Measurements from ENCODE around the gene SPATA2. TPM values are rescaled to one million over a fixed set of nuclear protein-coding genes. Genes with fewer than 3 reads are reported as not detected.

SPATA2 gene
- total RNA-seq, 4 donors from 2014 or later = 2.7 to 7.2 (median 4.9) TPM

DNA sequence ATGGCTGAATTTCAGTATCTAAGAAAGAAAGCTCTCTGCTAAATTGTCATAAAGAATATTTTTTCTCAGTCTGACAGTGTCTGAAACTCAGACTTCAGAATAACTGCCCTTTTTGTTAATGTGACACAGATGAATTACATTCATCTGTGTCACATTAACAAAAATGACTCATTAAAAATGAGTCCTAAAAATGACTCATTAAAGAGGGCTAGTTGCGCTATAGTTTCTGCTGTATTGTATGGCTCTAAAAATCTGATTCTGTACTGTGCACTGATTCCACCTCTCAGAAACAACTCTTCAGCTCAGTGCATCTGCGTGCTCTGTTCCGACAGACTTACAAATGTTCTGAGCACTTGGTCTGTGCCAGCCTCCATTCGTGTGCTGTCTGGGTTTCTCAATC is 35.8 kb upstream of the SPATA2 start:
- H3K36me3 ChIP-seq = peaks cover 0 to 98% of the 10 kb centered on the region in 2 donors
- no peaks in the 10 kb centered on the region for H3K4me1 ChIP-seq
- no peaks in the 10 kb centered on the region for H3K9me3 ChIP-seq
- no peaks in the 10 kb centered on the region for H3K27me3 ChIP-seq
- no peak overlapping the region for H3K4me3 ChIP-seq
- WGBS, 2 donors (ENCODE audit: low coverage in 1 of 2) = 68 to 74% methylated on average over 3 to 4 of the region's 4 CpGs
- no peak for TF ChIP-seq POLR2A (IDR thresholded peaks at IDR 0.05)
- no peak for ATAC-seq
- H3K27ac ChIP-seq = no peak overlapping the region

DNA sequence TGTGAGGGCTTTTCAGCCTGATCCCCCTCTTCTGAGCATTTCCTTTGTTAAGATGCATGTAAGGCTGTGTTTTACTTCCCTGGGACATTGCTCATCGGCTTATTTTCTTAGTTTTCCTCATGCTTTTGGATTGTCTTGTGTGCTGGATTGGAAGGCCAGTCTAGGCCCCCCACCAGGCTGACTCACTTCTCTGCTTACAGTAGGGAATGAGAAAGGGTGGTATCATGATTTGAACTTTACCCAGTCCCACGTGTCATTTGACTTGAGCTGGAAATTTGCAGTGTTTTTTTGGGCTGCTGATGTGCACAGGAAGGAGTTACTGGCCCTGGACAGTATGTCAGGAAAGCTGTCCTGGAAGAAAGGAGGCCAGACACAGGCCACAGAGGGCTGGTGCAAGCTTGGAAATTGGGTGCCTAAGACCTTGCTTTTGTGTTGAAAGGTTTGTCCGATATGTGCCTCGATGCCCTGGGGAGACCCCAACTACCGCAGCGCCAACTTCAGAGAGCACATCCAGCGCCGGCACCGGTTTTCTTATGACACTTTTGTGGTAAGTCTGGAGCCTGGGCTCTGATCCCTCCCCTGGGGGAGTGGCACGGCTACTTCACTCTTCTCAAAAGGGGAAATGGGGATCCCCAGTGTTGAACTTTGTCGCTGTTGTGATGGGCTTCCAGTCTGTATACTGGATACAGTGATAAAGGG is 33.6 kb upstream of the SPATA2 start:
- Histone ChIP-seq H3K27me3 (no peaks in the 10 kb centered on the region), H3K36me3 (peaks cover 0 to 98% of the 10 kb centered on the region in 2 donors), H3K9me3 (no peaks in the 10 kb centered on the region), H3K27ac (no peak overlapping the region), H3K4me1 (peaks cover 0 to 12% (median 0%) of the 10 kb centered on the region in 3 donors), H3K4me3 (no peak overlapping the region)
- no peak for ATAC-seq
- TF ChIP-seq, protein P1, sequence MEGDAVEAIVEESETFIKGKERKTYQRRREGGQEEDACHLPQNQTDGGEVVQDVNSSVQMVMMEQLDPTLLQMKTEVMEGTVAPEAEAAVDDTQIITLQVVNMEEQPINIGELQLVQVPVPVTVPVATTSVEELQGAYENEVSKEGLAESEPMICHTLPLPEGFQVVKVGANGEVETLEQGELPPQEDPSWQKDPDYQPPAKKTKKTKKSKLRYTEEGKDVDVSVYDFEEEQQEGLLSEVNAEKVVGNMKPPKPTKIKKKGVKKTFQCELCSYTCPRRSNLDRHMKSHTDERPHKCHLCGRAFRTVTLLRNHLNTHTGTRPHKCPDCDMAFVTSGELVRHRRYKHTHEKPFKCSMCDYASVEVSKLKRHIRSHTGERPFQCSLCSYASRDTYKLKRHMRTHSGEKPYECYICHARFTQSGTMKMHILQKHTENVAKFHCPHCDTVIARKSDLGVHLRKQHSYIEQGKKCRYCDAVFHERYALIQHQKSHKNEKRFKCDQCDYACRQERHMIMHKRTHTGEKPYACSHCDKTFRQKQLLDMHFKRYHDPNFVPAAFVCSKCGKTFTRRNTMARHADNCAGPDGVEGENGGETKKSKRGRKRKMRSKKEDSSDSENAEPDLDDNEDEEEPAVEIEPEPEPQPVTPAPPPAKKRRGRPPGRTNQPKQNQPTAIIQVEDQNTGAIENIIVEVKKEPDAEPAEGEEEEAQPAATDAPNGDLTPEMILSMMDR (IDR thresholded peaks at IDR 0.05) = no peak
- TF ChIP-seq POLR2AphosphoS5 (IDR thresholded peaks at IDR 0.05) (no peak), POLR2A (IDR thresholded peaks at IDR 0.05) (no peak), EP300 (IDR thresholded peaks at IDR 0.05) (no peak)
- WGBS, 2 donors (ENCODE audit: low coverage in 1 of 2) = 73 to 86% methylated on average over 2 to 9 of the region's 11 CpGs

DNA sequence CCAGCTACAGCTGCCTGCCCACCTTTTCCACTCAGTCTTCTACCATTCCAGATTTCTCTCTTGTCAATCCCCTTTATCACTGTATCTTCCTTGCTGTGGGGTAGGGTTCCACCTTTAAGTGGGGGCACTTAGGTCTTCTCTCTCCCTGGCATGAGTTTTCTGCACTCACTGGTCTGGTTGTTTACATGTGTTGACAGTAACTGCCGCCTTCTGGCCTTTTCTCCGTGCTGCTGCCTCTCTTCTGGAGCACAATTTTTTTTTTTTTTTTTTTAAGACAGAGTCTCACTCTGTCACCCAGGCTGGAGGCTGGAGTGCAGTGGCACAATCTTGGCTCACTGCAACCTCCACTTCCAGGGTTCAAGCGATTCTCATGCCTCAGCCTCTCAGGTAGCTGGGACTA is 32.8 kb upstream of the SPATA2 start:
- 61% methylated on average over 3 of the region's 3 CpGs; no CpG with 5 or more reads in 1 of the 2 donors for WGBS, 2 donors (ENCODE audit: low coverage in 1 of 2)

DNA sequence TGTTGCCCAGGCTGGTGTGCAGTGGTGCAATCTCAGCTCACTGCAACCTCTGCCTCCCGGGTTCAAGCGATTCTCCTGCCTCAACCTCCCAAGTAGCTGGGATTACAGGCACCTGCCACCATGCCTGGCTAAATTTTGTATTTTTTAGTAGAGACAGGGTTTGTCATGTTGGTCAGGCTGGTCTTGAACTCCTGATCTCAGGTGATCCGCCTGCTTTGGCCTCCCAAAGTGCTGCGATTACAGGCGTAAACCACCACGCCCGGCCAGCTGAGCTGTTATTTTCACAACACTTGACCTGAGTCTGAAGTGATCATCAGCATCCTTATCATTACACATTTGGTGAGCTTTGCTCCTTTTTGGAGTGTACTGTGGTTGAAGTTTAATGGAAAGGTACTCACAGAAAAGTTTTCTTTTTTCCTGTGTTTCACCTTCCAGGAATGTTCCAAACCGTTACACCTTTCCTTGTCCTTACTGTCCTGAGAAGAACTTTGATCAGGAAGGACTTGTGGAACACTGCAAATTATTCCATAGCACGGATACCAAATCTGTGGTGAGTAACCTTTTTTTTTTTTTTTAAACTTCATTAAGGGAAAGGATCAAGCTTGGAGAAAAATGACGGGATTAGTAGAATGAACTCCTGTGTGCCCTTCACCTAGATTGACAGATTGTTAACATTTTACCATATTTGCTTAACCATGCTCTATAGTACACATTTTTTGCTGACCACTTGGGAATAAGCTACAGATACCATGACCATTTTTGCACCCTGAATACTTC is 30.6 kb upstream of the SPATA2 start:
- TF ChIP-seq EP300 (IDR thresholded peaks at IDR 0.05) = no peak
- no peak for ATAC-seq
- 95 to 100% methylated on average over 5 to 9 of the region's 10 CpGs for WGBS, 2 donors (ENCODE audit: low coverage in 1 of 2)
- Histone ChIP-seq H3K4me1 (peaks cover 0 to 35% (median 4%) of the 10 kb centered on the region in 3 donors), H3K9me3 (no peaks in the 10 kb centered on the region), H3K36me3 (peaks cover 0 to 98% of the 10 kb centered on the region in 2 donors), H3K27me3 (no peaks in the 10 kb centered on the region), H3K27ac (no peak overlapping the region), H3K4me3 (no peak overlapping the region)

More for the DNA sequence above, 32.8 kb upstream of the SPATA2 start:
- Histone ChIP-seq H3K27ac (no peak overlapping the region), H3K36me3 (peaks cover 0 to 98% of the 10 kb centered on the region in 2 donors), H3K4me1 (peaks cover 0 to 16% (median 0%) of the 10 kb centered on the region in 3 donors), H3K27me3 (no peaks in the 10 kb centered on the region), H3K9me3 (no peaks in the 10 kb centered on the region), H3K4me3 (no peak overlapping the region)
- ATAC-seq = no peak
- TF ChIP-seq EP300 (IDR thresholded peaks at IDR 0.05) (no peak), POLR2A (IDR thresholded peaks at IDR 0.05) (no peak), POLR2AphosphoS5 (IDR thresholded peaks at IDR 0.05) (no peak)
- TF ChIP-seq, protein P1 (IDR thresholded peaks at IDR 0.05) = no peak

DNA sequence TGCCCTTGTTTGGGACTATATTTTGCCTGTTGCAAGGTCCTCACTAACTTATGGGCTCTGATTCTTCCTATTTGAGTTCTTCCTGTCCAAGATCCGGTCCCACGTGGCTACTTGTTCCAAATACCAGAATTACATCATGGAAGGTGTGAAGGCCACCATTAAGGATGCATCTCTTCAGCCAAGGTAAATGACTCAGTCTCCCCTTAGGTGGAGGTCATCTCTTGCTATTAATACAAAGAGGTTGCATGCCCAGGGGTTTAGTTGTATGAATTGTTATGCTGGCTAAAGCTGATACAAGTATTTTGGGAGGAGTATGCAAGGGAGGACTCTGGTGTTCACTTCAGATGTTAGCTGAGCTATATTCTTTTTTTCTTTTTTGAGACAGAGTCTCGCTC is 30.0 kb upstream of the SPATA2 start:
- peaks cover 0 to 39% (median 4%) of the 10 kb centered on the region in 3 donors for H3K4me1 ChIP-seq
- no peak overlapping the region for H3K4me3 ChIP-seq
- no peak overlapping the region for H3K27ac ChIP-seq
- no peaks in the 10 kb centered on the region for H3K9me3 ChIP-seq
- H3K36me3 ChIP-seq = peaks cover 0 to 98% of the 10 kb centered on the region in 2 donors
- H3K27me3 ChIP-seq = no peaks in the 10 kb centered on the region
- no peak for ATAC-seq
- 87% methylated on average over 3 of the region's 3 CpGs; no CpG with 5 or more reads in 1 of the 2 donors for WGBS, 2 donors (ENCODE audit: low coverage in 1 of 2)
- no peak for TF ChIP-seq POLR2A (IDR thresholded peaks at IDR 0.05)
- TF ChIP-seq, protein P1 (IDR thresholded peaks at IDR 0.05) = no peak
- no peak for TF ChIP-seq EP300 (IDR thresholded peaks at IDR 0.05)
- TF ChIP-seq POLR2AphosphoS5 (IDR thresholded peaks at IDR 0.05) = no peak
